ENCODE results near the gene CC2D2A.

The CC2D2A gene

DNA sequence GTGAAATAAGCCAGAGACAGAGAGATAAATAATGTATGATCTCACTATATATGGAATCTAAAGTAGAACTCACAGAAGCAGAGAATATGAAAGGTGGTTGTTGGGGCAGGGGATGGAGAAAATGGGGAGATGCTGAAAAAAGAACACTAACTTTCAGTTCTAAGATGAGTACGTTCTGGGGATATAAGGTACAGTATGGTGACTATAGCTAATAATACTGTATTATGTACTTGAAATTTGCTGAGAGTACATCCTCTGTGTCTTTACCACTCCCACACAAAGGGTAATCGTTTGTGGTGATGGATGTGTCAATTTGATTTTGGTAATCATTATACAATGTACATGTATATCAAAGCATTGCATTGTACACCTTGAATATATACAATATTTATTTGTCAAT lies 178.9 kb downstream of the CC2D2A start:
- DNase-seq (ENCODE audit: low read depth): no peak

DNA sequence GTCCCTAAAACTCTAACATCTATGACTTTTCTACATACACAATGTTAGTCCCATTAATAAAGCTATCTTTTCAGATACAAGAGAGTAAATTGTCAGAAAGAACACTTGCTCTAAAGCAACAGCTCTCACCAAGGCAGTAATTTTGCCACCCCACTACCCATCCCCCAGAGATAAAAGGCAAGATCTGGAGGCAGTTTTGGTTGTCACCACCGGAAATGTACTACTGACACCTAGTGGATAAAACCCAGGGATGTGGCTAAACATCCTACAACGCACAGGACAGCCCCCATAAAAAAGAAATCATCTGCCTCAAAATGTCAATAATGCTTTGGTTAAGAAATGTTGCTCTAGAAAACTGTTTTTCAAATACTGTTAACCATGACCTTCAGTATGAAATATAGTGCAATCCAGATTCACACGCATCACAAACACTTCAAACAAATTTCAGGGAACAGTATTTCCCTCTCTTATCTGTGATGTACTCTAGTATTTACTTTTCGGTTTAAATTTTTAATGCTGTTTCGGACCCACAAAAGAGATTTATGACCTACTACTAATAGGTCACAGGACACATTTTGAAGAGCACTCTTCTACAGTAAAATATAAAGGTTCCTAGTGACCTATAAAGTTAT lies 180.3 kb downstream of the CC2D2A start:
- DNase-seq (ENCODE audit: low read depth): peak; percentile 20
